ENCODE data around the gene GNB1L. TPM values are rescaled to one million over a fixed set of nuclear protein-coding genes. Genes with fewer than 3 reads are reported as not detected.
A peak's percentile ranks its signal among the peaks of the same experiment; 100 is the strongest.

Gene GNB1L
- total and polyA plus RNA-seq, 9 of the 15 experiments (the other 6 are each of a cell fraction or from before 2014, with no cell fraction given) = 0.56 to 50.5 (median 10.2) TPM

GRCh38 chr22:19880786-19881569, 26.3 kb upstream of the GNB1L start (continued):
- TF ChIP-seq ZNF518B (CRISPR knock-in tag; IDR thresholded peaks at IDR 0.05) (no peak), NR2C2 (CRISPR knock-in tag; IDR thresholded peaks at IDR 0.05) (no peak), NR2C2 (tag; IDR thresholded peaks at IDR 0.05) (no peak), SMC3 (conservative IDR thresholded peaks at IDR 0.05; ENCODE audit: insufficient read depth, low read depth, low read length) (no peak), ARID3A (IDR thresholded peaks at IDR 0.05; ENCODE audit: borderline replicate concordance, low read depth, low read length) (no peak), RERE (CRISPR knock-in tag; IDR thresholded peaks at IDR 0.05; ENCODE audit: borderline replicate concordance) (no peak), SRSF9 (IDR thresholded peaks at IDR 0.05; ENCODE audit: borderline replicate concordance, low read depth, low read length) (no peak), ZSCAN29 (IDR thresholded peaks at IDR 0.05) (no peak), NR0B1 (IDR thresholded peaks at IDR 0.05; ENCODE audit: partially characterized antibody) (no peak), GTF2A2 (tag; IDR thresholded peaks at IDR 0.05) (no peak), ZNF445 (CRISPR knock-in tag; IDR thresholded peaks at IDR 0.05; ENCODE audit: low read depth) (no peak), MYNN (IDR thresholded peaks at IDR 0.05) (no peak), MYNN (CRISPR knock-in tag; IDR thresholded peaks at IDR 0.05) (0 out of 2 replicates have a peak, but pooled peaks have one; percentile 43), ZNF232 (CRISPR knock-in tag; IDR thresholded peaks at IDR 0.05) (no peak)
